ENCODE data around the gene GAGE1. TPM values are rescaled to one million over a fixed set of nuclear protein-coding genes. Genes with fewer than 3 reads are reported as not detected.
"Not testable (repeated sequence)": the region's sequence is repeated elsewhere in the genome, so short reads cannot be mapped to it uniquely, and the experiment has no call there.

The GAGE1 gene
- total RNA-seq, 1 donor from 2014 or later = not detected

DNA sequence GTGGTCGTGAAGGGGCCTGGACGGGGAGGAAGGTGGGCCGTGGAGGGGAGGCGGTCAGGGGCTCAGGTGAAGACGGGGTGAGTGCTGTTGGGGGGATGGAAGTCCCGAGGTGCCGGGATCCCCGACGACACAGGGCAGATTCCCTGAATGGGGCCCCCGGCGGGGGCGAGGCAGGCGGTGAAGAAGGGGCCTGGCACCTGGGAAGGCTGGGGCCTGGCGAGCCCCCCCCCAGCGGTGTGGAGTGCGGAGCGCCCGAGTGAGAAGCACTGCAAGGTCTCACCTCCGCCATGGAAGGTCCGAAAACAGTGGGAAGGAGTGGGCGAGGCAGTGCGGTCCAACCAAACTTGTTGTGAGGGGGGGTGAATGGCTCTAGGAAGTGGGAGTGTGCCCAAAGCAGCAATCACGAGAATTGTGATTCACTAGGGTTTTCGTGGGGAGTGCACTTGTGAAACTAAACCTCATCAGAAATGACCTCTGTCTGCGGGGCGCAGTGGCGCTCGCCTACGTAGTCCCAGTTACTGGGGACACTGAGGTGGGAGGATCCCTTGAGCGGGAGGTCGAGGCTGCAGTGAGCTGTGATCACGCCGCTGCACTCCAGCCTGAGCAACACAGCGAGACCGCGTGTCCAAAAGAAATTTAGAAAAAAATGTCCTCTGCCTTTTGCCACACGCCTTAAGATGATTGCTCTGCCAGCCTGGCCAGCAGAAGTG is 8.9 kb upstream of the GAGE1 start:
- not testable (repeated sequence) for H3K27me3 ChIP-seq; H3K4me3 Mint-ChIP-seq; H3K36me3 ChIP-seq; H3K4me1 ChIP-seq; DNase-seq (ENCODE audit: low spot score); H3K27ac Mint-ChIP-seq; H3K27me3 Mint-ChIP-seq (ENCODE audit: insufficient read depth, low read depth); H3K36me3 Mint-ChIP-seq; H3K79me2 ChIP-seq (ENCODE audit: low read depth); H3K27ac ChIP-seq; H3K9me3 Mint-ChIP-seq; H3K4me3 ChIP-seq; H4K20me1 ChIP-seq (ENCODE audit: low read depth); H3K4me1 Mint-ChIP-seq; H3K9me3 ChIP-seq (ENCODE audit: low read depth); H3F3A ChIP-seq (ENCODE audit: low read depth); H3K9ac ChIP-seq; H2AFZ ChIP-seq (replicated peaks); H3K4me2 ChIP-seq

DNA sequence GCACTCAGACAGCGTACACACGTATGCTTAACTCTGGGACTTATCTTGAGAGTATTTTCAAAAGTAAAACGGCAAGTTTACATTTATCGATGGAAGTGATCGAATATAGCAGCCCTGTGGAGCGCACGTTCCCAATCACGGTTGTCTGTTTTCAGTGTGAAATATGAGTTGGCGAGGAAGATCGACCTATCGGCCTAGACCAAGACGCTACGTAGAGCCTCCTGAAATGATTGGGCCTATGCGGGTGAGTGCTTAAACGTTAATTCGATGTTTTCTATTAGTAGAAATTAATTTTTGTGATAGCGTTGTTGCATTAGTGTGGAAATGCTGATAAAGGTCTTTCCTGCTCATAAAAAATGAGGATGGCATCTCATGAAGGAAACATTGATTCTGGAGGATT is 8.3 kb upstream of the GAGE1 start:
- not testable (repeated sequence) for H3K4me2 ChIP-seq; H3K4me1 ChIP-seq; H3K79me2 ChIP-seq (ENCODE audit: low read depth); H3F3A ChIP-seq (ENCODE audit: low read depth); H2AFZ ChIP-seq (replicated peaks); H3K9me3 Mint-ChIP-seq; H3K36me3 ChIP-seq; H3K36me3 Mint-ChIP-seq; H3K27ac Mint-ChIP-seq; H3K4me1 Mint-ChIP-seq; H4K20me1 ChIP-seq (ENCODE audit: low read depth); H3K4me3 ChIP-seq; H3K9me3 ChIP-seq (ENCODE audit: low read depth); H3K9ac ChIP-seq; H3K27me3 ChIP-seq; DNase-seq (ENCODE audit: low spot score); H3K4me3 Mint-ChIP-seq; H3K27me3 Mint-ChIP-seq (ENCODE audit: insufficient read depth, low read depth); H3K27ac ChIP-seq

- no peaks in the 10 kb centered on the region for H3K9me3 ChIP-seq (ENCODE audit: low read depth)
- DNase-seq (ENCODE audit: low spot score) = no peak
- H3K79me2 ChIP-seq (ENCODE audit: low read depth) = no peaks in the 10 kb centered on the region
- H2AFZ ChIP-seq (replicated peaks) = no peak overlapping the region
- no peaks in the 10 kb centered on the region for H4K20me1 ChIP-seq (ENCODE audit: low read depth)
- Mint-ChIP-seq H3K36me3 (no peaks in the 10 kb centered on the region), H3K27ac (no peak overlapping the region), H3K27me3 (ENCODE audit: insufficient read depth, low read depth) (peaks cover 4% of the 10 kb centered on the region), H3K9me3 (peaks cover 8% of the 10 kb centered on the region), H3K4me3 (no peak overlapping the region), H3K4me1 (peaks cover 2% of the 10 kb centered on the region)
- H3F3A ChIP-seq (ENCODE audit: low read depth) = no peaks in the 10 kb centered on the region
- H3K4me3 ChIP-seq = no peak overlapping the region
- no peak for TF ChIP-seq EZH2 (IDR thresholded peaks at IDR 0.05)
- TF ChIP-seq EZH2phosphoT487 (IDR thresholded peaks at IDR 0.05) = no peak
- TF ChIP-seq, protein P1, sequence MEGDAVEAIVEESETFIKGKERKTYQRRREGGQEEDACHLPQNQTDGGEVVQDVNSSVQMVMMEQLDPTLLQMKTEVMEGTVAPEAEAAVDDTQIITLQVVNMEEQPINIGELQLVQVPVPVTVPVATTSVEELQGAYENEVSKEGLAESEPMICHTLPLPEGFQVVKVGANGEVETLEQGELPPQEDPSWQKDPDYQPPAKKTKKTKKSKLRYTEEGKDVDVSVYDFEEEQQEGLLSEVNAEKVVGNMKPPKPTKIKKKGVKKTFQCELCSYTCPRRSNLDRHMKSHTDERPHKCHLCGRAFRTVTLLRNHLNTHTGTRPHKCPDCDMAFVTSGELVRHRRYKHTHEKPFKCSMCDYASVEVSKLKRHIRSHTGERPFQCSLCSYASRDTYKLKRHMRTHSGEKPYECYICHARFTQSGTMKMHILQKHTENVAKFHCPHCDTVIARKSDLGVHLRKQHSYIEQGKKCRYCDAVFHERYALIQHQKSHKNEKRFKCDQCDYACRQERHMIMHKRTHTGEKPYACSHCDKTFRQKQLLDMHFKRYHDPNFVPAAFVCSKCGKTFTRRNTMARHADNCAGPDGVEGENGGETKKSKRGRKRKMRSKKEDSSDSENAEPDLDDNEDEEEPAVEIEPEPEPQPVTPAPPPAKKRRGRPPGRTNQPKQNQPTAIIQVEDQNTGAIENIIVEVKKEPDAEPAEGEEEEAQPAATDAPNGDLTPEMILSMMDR (IDR thresholded peaks at IDR 0.05) = no peak
- H3K9ac ChIP-seq = no peak overlapping the region
- no peak overlapping the region for H3K27ac ChIP-seq
- H3K4me2 ChIP-seq = no peak overlapping the region
- no peaks in the 10 kb centered on the region for H3K36me3 ChIP-seq
- H3K27me3 ChIP-seq = no peaks in the 10 kb centered on the region
- H3K4me1 ChIP-seq = no peaks in the 10 kb centered on the region
These were observed 12.0 kb downstream of the GAGE1 start for GRCh38 chrX:49610718-49611310.

- Histone ChIP-seq H3F3A (ENCODE audit: low read depth) (no peaks in the 10 kb centered on the region), H3K36me3 (no peaks in the 10 kb centered on the region), H3K27me3 (no peaks in the 10 kb centered on the region), H3K4me3 (no peak overlapping the region), H2AFZ (replicated peaks) (no peak overlapping the region), H3K79me2 (ENCODE audit: low read depth) (no peaks in the 10 kb centered on the region), H3K9ac (no peak overlapping the region), H3K4me1 (no peaks in the 10 kb centered on the region), H3K27ac (no peak overlapping the region), H4K20me1 (ENCODE audit: low read depth) (no peaks in the 10 kb centered on the region), H3K9me3 (ENCODE audit: low read depth) (no peaks in the 10 kb centered on the region), H3K4me2 (no peak overlapping the region)
- Mint-ChIP-seq H3K36me3 (no peaks in the 10 kb centered on the region), H3K4me3 (peak overlapping the region; percentile 35), H3K27me3 (ENCODE audit: insufficient read depth, low read depth) (no peaks in the 10 kb centered on the region), H3K4me1 (peaks cover 2% of the 10 kb centered on the region), H3K27ac (no peak overlapping the region), H3K9me3 (peaks cover 8% of the 10 kb centered on the region)
- DNase-seq (ENCODE audit: low spot score) = no peak
- TF ChIP-seq EZH2 (IDR thresholded peaks at IDR 0.05) = no peak
- TF ChIP-seq, protein P1 (IDR thresholded peaks at IDR 0.05) = no peak
- TF ChIP-seq EZH2phosphoT487 (IDR thresholded peaks at IDR 0.05) = no peak
These were observed 19.8 kb downstream of the GAGE1 start for GRCh38 chrX:49618574-49618973.
